HG03558 (cell line): Measurements from ENCODE around the gene IL17REL.
"Not testable (repeated sequence)": the region's sequence is repeated elsewhere in the genome, so short reads cannot be mapped to it uniquely, and the experiment has no call there.

Source experiments
- ATAC-seq: cut with Tn5 transposase; IDR thresholded peaks from one replicate; pipeline ENCODE4 v1.9.1; 2021; ENCODE audit warnings: moderate number of reproducible peaks; ENCODE audit not compliant: unreplicated experiment; ENCODE audit errors: extremely low read depth

IL17REL gene

DNA sequence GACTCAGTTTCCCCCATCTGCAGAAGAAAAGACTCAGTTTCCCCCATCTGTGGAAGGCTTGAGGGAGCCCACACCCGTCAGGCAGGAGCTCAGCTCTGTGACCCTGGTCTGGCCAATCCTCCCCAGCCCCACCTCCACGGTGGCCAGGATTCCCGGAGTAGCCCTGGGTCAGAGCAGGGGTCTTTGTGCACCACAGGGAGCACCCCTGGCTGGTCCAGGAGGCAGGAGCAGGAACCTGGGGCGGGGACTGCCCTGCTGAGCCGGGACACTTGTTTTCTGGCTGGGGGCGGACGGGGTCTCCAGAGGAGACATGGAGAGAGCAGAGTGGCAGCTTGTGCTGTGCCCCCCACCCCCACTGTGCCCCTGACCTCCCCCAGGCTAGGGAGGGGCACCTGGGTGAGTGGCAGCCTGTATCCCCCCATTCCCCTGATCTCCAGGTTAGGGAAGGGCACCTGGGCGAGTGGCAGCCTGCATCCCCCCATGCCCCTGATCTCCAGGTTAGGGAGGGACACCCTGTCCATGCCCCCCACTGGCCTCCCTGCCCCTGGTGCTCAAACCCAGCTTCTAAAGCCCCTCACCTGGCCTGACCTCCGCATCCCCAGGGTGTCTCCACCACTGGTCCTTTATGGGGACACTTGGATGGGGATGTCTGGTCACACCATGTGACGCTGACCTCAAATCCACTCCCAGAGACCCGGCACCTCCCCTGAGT, 18.8 kb downstream of the IL17REL start:
- ATAC-seq, result no peak

DNA sequence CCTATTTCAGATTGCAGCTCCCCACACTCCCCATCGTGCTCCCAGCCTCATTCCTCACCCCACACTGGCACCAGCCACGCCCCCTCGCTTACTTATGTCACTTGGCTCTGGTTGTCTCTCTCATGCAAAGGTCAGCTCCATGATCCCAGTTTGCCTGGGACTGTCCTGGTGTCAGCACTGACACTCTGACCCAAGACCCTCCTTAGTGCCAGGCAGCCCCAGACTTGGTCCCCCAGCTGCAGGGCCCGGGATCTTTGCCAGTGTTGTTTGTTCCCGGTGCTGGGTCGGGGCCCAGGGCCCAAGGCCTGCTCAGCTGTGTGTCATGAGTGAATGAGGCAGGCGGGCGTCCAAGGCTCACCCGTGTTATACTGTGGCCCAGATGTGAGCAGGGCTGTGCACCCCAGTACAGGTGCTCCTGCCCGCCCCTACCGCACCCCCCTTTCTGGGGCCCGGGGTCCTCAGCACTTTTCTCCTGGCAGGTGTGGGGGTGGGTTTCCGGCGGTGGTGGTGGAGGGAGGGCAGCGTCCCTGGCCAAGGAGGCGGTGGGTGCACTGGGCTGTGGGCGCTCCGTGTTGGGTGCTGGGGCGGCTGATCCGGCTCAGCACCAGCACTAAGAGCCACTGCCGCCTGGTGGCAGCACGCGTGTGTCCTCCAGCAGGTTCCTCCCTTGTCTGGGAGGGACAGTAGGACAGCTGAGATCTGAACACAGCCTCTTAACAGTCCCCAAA, 19.5 kb downstream of the IL17REL start:
- ATAC-seq, result no peak

DNA sequence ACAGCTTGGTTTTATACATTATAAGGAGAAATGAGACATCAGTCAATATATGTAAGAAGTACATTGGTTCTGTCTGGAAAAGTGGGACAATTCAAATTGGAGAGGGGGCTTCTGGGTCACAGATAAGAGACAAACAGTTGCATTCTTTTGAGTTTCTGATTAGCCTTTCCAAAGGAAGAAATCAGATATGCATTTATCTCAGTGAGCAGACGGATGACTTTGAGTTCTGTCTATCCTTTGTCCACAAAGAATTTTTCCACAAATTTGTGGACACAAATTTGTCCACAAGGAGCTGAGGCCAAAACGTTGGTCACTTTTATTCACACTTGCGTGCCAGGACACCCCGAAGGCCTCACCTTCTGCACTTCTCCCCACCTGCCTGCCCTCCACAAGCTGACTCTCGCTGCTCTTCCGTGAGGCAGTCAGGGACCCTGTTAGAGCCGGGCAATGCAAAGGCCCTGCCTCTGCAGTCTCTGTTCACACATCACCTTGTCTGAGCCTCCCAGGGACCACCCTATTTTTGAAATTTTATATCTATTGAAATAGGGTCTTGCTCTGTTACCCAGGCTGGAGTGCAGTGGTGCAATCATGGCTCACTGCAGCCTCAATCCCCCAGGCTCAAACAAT, 20.5 kb downstream of the IL17REL start:
- no peak for ATAC-seq

DNA sequence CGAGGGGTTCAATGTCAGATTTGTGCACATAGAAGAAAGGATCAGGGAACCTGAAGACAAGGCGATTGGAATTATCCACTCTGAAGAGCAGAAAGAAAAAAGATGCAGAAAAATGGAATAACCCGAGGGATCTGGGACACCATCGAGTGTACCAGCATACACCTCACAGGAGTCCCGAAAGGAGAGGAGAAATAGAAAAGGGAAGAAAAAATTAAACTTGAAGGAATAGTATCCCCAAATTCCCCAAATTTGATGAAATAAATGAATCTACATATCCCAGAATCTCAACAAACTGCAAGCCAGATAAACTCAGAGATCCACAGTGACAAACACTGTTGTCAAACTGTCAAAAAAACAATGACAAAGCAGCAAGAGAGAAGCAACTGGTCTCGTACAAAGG, 21.4 kb downstream of the IL17REL start:
- ATAC-seq, result no peak

DNA sequence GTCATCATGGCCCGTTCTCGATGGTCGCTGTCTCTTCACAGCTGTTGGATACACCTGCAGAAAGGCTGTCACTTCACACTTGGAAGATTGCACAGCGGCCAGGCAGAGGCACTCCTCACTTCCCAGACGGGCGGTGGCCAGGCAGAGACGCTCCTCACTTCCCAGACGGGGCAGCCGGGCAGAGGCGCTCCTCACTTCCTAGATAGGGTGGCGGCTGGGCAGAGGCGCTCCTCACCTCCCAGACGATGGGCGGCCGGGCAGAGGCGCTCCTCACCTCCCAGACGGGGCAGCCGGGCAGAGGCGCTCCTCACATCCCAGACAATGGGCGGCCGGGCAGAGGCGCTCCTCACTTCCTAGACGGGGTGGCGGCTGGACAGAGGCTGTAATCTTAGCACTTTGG, 22.7 kb downstream of the IL17REL start:
- not testable (repeated sequence) for ATAC-seq

DNA sequence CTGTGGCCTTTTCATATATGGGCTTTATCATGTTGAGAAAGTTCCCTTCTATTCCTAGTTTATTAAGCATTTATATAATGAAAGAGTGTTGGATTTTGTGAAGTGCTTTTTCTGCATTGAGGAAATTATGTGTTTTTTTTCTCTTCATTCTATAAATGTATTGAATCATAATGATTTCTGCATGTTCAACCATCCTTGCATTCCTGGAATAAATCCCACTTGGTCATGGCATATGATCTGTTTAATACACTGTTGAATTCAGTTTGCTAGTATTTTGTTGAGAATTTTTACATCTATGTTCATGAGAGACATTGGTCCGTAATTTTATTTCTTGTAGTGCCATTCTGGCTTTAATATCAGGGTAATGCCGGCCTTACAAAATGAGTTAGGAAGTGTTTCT, 26.2 kb downstream of the IL17REL start:
- no peak for ATAC-seq

DNA sequence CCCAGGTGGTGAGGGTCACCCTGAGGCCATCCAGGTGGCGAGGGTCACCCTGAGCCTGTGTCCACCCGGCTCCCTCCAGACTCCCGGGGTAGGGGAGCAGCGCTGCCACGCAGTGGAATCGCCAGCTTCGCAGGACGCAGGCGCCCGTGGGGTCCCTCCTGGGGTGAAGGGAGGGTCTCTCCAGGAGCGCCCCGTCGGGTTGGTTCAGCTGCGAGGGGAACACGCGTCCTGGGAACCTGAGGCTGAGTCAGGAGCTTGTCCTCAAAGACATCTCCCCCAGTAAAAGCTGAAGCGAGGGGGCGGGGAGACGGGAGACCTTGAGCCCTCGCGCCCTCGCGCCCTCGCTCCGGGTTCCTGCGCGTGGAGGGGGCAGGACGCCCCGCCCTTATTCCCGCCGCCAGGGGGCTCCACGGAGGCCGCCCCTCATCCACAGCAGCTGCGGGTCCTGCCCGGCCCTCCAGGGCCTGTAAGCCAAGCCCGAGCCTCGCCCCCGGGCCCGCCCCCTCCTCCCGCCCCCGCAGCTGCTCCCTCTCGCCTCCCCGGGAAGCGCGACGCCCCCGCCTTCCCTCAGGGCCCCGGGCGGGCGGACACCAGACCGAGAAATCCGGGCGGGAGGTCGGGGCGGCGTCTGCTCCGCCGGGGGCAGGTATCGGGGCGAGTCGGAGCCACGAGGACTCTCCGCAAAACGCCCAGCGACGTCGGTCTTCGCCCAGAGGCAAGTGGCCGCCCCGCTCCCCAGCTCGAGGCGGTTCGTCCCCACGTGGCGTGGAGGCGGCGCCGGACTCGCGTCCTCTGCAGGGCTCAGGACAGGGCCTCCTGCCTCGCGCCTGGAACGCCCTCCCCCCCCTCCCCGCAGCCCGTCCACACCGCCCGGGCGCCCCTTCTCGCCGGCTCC, 29.2 kb downstream of the IL17REL start:
- no peak for ATAC-seq

DNA sequence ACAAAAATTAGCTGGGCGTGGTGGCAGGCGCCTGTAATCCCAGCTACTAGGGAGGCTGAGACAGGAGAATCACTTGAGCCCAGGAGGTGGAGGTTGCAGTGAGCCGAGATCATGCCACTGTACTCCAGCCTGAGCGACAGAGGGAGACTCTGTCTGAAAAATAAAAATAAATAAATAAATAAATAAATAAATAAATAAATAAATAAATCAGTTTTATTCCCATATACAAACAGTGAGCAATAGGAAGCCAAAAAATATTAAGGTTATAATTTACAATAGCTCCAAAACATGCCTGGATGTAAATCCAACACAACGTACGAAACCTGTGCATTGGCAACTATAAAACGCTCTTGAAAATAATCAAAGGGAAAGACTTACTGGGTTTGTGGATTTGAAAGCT, 30.8 kb downstream of the IL17REL start:
- not testable (repeated sequence) for ATAC-seq

DNA sequence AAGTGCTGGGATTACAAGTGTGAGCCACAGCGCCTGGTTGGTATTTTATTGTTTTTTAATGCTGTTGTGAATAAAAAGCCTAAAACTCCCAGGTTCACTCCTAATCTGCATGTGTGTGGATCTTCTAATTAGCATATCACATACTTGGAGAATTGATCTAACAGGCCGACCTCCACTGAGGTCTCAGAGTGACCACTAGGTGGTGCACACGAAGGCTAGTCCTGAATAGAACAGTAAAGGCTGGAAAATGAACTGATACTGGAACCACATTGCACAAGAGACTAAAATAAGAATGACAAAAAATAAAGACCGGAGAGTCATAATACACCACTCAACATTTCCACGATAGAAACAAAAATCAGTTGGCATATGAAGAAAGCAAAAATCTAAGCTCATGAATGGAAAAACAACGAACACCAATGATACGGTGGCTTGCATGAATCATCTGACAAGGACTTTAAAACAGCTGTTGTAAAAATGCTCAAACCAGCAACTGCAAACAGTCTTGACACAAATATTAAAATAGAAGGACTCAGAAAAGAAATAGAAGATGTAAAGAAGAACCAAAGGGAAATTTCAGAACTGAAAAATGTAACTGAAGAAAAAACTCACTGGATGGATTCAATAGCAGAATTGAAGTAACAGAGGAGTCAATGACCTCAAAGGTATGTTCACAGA, 32.8 kb downstream of the IL17REL start:
- ATAC-seq, result no peak

DNA sequence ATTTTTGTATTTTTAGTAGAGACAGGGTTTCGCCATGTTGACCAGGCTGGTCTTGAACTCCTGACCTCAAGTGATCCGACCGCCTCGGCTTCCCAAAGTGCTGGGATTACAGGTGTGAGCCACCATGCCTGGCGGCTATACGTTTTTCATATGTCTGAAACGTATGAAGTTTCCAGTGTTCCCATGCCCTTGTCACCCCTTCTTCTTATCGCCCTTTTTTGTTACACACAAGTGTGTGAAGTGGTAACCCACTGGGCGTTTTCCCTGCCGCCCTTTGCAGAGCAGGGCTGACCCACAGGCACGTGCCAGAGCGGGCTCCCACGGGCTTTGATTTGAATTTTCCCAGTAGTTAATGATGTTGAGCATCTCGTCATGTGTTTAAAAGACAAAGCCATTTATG, 35.0 kb downstream of the IL17REL start:
- no peak for ATAC-seq

DNA sequence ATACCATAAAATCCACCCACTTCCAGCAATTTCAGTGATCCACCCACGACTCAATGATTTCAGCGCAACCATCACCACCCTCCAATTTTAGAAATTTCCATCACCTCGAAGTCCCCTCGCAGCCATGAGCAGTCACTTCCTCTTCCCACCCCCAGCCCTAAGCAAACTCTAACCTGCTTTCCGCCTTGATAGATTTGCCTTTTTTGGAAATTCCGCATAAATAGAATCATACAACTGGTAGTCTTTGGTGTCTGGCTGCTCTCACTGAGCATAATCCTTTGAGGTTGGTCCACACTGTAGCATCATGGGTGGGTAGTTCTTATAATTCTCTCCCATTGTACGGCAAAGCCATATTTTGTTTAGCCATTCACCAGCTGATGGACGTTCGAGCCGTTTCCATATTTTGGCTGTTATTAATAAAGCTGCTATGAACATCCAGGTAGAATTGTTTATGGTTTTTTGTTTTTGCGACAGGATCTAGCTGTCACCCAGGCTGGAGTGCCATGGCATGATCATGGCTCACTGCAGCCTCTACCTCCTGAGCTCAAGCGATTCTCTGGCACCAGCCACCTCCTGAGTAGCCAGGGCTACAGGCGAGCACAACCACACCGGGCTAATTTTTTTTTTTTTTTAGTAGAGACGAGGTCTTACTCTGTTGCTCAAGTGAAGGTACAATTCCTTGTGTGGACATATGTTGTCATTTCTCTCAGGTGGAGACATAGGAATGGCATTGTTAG, 36.0 kb downstream of the IL17REL start:
- ATAC-seq, result no peak

DNA sequence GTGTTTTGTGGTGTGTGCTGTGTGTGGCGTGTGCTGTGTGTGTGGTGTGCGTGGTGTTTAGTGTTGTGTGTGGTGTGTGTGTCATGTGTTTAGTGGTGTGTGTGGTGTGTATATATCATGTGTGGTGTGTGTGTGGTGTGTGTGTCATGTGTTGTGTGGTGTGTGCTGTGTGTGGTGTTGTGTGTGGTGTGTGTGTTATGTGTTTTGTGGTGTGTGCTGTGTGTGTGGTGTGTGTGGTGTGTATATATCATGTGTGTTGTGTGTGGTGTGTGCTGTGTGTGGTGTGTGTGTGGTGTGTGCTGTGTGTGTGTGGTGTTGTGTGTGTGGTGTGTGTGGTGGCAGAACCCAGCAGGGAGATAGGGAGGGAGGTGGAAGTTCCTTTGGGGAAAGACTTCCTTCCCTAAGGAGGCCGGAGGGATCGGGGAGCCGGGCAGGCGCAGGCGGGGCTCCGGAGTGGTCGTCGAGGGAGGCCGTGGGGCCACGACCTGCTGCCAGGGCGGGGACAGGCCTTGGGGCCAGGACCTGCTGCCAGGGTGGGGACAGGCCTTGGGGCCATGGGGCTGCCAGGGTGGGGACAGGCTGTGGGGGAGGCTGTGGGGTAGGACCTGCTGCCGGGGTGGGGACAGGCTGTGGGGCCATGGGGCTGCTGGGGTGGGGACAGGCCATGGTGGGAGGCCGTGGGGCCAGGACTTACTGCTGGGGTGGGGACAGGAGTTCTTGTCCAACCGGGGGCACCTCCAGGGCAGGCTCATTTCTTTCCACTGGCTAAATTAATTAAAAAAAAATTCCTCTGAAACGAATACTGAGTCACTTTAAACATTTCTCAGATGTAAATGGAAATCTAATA, 36.8 kb downstream of the IL17REL start:
- ATAC-seq, result no peak

DNA sequence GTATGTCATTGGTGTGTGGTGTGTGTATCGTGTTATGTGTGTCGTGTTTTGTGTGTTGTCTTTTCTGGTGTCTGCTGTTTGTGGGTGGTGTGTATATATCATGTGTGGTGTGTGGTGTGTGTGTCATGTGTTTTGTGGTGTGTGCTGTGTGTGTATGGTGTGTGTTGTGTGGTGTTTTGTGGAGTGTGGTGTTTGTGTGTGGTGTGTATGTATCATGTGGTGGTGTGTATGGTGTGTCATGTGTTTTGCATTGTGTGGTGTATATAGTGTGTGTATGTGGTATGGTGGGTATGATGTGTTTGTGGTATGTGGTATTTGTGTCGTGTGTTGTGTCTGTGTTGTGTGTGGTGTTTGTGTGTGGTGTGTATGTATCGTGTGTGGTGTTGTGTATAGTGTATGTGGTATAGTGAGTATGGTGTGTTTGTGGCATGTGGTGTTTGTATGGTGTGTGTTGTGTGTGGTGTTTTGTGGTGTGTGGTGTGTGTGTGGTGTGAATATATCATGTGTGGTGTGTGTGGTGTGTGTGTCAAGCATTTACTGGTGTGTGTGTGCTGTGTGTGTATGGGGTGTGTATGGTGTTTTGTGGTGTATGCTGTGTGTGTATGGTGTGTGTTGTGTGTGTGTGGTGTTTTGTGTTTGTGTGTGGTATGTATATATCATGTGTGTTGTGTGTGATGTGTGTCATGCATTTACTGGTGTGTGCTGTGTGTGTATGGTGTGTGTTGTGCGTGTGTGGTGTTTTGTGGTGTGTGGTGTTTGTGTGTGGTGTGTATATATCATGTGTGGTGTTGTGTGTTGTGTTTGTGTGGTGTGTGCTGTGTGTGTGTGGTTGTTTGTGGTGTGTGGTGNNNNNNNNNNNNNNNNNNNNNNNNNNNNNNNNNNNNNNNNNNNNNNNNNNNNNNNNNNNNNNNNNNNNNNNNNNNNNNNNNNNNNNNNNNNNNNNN, 39.3 kb downstream of the IL17REL start:
- ATAC-seq, result no peak

DNA sequence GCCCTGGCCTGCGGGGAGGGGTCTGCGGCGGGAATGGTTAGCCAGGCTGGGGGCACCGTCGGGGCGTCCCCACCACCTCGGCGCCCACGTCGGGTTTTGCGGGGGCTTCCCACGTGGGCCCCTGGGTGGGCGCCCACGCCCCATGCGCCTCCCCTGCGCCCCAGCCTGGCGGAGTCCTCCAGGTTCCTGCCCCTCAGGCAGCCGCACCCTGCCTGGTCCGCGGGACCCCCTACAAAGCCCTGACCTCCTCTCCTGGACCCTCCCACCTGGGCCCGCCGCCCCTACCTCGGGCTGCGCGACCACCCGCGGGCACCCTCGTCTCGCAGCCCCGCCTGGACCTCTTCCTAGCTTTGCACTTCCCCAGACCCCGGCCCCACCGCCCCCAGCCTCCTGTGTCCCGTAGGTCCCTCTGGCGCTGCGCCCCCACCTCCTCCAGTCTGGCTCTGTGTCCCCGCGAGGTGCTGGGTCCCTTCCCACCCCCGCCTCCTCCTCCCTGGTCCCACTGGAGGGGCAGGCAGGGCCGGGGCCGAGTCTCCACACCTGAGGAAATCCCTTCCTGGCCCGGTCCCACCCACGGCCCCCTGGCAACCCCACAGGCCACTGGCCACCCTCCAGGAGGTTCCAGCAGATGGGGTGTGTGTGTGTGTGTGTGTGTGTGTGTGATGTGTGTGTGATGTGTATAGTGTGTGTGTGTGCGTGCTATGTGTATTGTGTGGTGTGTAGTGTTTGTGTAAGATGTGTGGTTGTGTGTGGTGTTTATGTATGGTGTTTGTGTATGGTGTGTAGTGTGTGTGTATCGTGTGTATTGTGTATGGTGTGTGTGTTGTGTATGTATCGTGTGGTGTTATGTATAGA, 40.2 kb downstream of the IL17REL start:
- ATAC-seq, result no peak

DNA sequence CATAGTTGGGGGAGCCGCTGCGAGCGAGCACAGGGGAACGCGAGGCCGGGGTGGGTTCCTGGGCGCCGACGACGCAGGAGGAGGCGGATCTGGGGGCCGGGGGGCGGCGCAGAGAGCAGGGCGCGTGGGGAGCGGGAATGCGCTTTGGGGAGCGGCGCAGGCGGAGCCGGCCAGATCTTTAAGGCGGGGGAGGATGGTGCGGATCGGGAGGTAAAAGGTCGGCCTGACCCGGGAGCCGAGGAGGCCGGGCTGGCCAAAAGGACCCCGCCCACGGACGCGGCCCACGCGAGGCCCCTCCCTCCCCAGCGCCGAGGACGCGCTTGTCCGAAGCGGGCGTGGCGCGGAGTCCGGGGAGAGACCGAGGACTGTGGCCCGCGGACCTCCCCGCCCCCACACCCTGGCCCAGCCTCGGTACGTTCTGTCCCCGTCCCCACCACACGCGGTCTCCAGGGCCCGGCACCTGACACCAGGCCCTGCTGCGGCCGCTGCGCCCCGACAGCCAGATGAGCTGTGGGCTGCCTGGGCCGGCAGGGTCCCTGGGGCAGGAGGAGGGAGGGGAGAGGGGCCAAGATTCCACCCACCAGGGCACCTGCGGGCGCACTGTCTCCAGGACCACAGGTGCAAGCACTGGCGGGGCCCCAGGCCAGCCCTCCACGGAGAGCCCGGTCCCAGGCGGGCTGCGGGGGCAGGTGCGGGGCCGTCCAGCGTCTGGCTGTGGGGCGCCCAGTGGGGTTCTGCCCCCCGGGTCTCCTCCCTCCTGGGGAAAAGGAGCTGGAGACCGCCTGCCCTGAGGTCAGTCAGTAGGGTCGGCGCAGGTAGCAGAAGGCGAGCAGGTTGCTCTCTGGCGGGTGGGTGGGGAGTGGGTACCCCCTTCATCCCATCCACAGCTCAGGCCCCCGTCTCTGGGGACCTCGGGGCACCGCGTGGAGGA, 41.1 kb downstream of the IL17REL start:
- no peak for ATAC-seq
